Measurements from ENCODE around the gene SORBS1.

SORBS1 gene

GRCh38 chr10:95579835-95580535, 18.8 kb upstream of the SORBS1 start:
- ATAC-seq = no peak
- no peak for TF ChIP-seq TCF4 (CRISPR knock-in tag; IDR thresholded peaks at IDR 0.05; ENCODE audit: borderline replicate concordance)
- no peak for TF ChIP-seq ZNF8 (CRISPR knock-in tag; IDR thresholded peaks at IDR 0.05)
- TF ChIP-seq PATZ1 (CRISPR knock-in tag; IDR thresholded peaks at IDR 0.05; ENCODE audit: borderline replicate concordance) = no peak
- TF ChIP-seq ZNF565 (CRISPR knock-in tag; conservative IDR thresholded peaks at IDR 0.05; ENCODE audit: low read depth) = no peak
- no peak for TF ChIP-seq RARB (CRISPR knock-in tag; IDR thresholded peaks at IDR 0.05)
- no peak for TF ChIP-seq CSRNP3 (CRISPR knock-in tag; IDR thresholded peaks at IDR 0.05)
- no peak for TF ChIP-seq GLIS3 (CRISPR knock-in tag; IDR thresholded peaks at IDR 0.05)
- no peak for TF ChIP-seq CREB5 (CRISPR knock-in tag; IDR thresholded peaks at IDR 0.05; ENCODE audit: low read depth)

- no peak for ATAC-seq
- TF ChIP-seq BACH2 (CRISPR knock-in tag; IDR thresholded peaks at IDR 0.05; ENCODE audit: borderline replicate concordance) (no peak), ARNTL (CRISPR knock-in tag; IDR thresholded peaks at IDR 0.05; ENCODE audit: borderline replicate concordance, low read depth) (no peak), OSR1 (CRISPR knock-in tag; IDR thresholded peaks at IDR 0.05) (no peak), TSHZ2 (CRISPR knock-in tag; IDR thresholded peaks at IDR 0.05) (no peak), RARB (CRISPR knock-in tag; IDR thresholded peaks at IDR 0.05) (no peak), ISL1 (CRISPR knock-in tag; IDR thresholded peaks at IDR 0.05) (no peak), CREB5 (CRISPR knock-in tag; IDR thresholded peaks at IDR 0.05; ENCODE audit: low read depth) (no peak), ZC3H10 (CRISPR knock-in tag; IDR thresholded peaks at IDR 0.05) (no peak), ZNF70 (CRISPR knock-in tag; IDR thresholded peaks at IDR 0.05) (no peak), ZFP3 (CRISPR knock-in tag; IDR thresholded peaks at IDR 0.05) (no peak), ZNF8 (CRISPR knock-in tag; IDR thresholded peaks at IDR 0.05) (no peak), TOX (CRISPR knock-in tag; IDR thresholded peaks at IDR 0.05; ENCODE audit: borderline replicate concordance) (no peak), ESRRG (CRISPR knock-in tag; IDR thresholded peaks at IDR 0.05) (no peak), POU6F1 (CRISPR knock-in tag; IDR thresholded peaks at IDR 0.05; ENCODE audit: borderline replicate concordance, low read depth) (no peak), GLIS3 (CRISPR knock-in tag; IDR thresholded peaks at IDR 0.05) (no peak)
These were observed 18.1 kb upstream of the SORBS1 start for GRCh38 chr10:95579292-95579691.

GRCh38 chr10:95578619-95579018, 17.4 kb upstream of the SORBS1 start:
- no peak for TF ChIP-seq PATZ1 (CRISPR knock-in tag; IDR thresholded peaks at IDR 0.05; ENCODE audit: borderline replicate concordance)
- ATAC-seq = no peak

Measured in SK-N-SH treated with all-trans-retinoic acid at 6 μM for 48 hours (cell line).